ENCODE results near the gene TRPM8.

DNA sequence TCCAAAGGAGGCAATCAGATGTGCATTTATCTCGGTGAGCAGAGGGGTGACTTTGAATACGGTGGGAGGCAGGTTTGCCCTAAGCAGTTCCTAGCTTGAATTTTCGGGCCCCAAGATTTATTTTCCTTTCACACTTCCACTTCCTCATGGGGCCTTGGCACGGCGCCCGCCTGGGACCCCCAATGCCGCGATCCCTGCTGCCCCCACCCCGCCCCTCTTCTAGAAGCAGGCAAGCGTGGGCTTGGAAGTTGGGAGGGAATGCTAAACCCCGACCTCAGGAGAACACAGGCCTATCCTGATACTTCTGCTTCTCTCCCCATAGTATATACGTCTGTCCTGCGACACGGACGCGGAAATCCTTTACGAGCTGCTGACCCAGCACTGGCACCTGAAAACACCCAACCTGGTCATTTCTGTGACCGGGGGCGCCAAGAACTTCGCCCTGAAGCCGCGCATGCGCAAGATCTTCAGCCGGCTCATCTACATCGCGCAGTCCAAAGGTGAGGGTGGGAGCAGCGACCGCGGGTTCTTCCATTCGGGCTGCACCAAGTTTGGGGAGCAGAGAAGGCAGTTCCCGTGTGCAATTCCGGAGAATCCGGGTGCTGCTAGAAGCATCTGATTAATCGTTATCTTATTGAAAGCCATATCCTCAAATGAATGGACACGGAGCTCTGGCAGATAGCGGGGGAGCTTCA is 21.6 kb downstream of the TRPM8 start:
- TF ChIP-seq, protein P1, sequence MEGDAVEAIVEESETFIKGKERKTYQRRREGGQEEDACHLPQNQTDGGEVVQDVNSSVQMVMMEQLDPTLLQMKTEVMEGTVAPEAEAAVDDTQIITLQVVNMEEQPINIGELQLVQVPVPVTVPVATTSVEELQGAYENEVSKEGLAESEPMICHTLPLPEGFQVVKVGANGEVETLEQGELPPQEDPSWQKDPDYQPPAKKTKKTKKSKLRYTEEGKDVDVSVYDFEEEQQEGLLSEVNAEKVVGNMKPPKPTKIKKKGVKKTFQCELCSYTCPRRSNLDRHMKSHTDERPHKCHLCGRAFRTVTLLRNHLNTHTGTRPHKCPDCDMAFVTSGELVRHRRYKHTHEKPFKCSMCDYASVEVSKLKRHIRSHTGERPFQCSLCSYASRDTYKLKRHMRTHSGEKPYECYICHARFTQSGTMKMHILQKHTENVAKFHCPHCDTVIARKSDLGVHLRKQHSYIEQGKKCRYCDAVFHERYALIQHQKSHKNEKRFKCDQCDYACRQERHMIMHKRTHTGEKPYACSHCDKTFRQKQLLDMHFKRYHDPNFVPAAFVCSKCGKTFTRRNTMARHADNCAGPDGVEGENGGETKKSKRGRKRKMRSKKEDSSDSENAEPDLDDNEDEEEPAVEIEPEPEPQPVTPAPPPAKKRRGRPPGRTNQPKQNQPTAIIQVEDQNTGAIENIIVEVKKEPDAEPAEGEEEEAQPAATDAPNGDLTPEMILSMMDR (IDR thresholded peaks at IDR 0.05): no peak
- TF ChIP-seq EZH2 (IDR thresholded peaks at IDR 0.05) (no peak), EZH2phosphoT487 (IDR thresholded peaks at IDR 0.05) (no peak)

Measured in neural progenitor cell (in vitro differentiated cells).